ENCODE measurements around the gene DHRS1. TPM values are rescaled to one million over a fixed set of nuclear protein-coding genes. Genes with fewer than 3 reads are reported as not detected.

Gene DHRS1
- polyA plus RNA-seq, 2 of the 4 experiments (the other 2 are of a cell fraction), result 15.1 to 17.4 TPM

- TF ChIP-seq EHF (CRISPR knock-in tag; IDR thresholded peaks at IDR 0.05), result no peak
- no peak for TF ChIP-seq CHD4 (IDR thresholded peaks at IDR 0.05; ENCODE audit: borderline replicate concordance)
- TF ChIP-seq ESRRA (IDR thresholded peaks at IDR 0.05; ENCODE audit: borderline replicate concordance, low read length), result no peak
- TF ChIP-seq RCOR1 (IDR thresholded peaks at IDR 0.05; ENCODE audit: low read depth, low read length), result no peak
- no peak for TF ChIP-seq CBX8 (IDR thresholded peaks at IDR 0.05)
- no peak for TF ChIP-seq MYC (IDR thresholded peaks at IDR 0.05; ENCODE audit: borderline replicate concordance, low read length)
- no peak for TF ChIP-seq SREBF2 (IDR thresholded peaks at IDR 0.05)
These were observed 12.6 kb downstream of the DHRS1 start (continued) for GRCh38 chr14:24286996-24287395.

- no peak overlapping the region for H3K4me3 ChIP-seq
- POLR2A ChIA-PET, result no interaction called here
- H3K27ac ChIP-seq, result no peak overlapping the region
- ATAC-seq (peak in 1 of 2 experiments; percentile 21; a peak in 1 of 6 replicates), FAIRE-seq (no peak), DNase-seq (ENCODE audit: low read depth in 1 of 2, low spot score in 1 of 2) (no peak)
- CTCF ChIA-PET, result interaction anchor here (0.6 to 34.0 kb wide), 5 partner anchors 8 to 151 kb away, joined by 3 to 469 read pairs (median 3); partner anchors contain the start of genes CIDEB, DHRS1, LTB4R and LTB4R2
- H3K4me1 ChIP-seq, result no peaks in the 10 kb centered on the region
- TF ChIP-seq, protein P1, sequence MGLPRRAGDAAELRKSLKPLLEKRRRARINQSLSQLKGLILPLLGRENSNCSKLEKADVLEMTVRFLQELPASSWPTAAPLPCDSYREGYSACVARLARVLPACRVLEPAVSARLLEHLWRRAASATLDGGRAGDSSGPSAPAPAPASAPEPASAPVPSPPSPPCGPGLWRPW (IDR thresholded peaks at IDR 0.05), result no peak
- no peak for TF ChIP-seq ZFP36 (IDR thresholded peaks at IDR 0.05; ENCODE audit: borderline replicate concordance, partially characterized antibody)
- no peak for TF ChIP-seq RAD21 (conservative IDR thresholded peaks at IDR 0.05 in 1 of 2, IDR thresholded peaks at IDR 0.05 in 1 of 2)
- TF ChIP-seq CHD2 (IDR thresholded peaks at IDR 0.05; ENCODE audit: low read length, partially characterized antibody), result no peak
- TF ChIP-seq MAZ (IDR thresholded peaks at IDR 0.05; ENCODE audit: borderline replicate concordance, low read depth, low read length), result no peak
- TF ChIP-seq, protein P2, sequence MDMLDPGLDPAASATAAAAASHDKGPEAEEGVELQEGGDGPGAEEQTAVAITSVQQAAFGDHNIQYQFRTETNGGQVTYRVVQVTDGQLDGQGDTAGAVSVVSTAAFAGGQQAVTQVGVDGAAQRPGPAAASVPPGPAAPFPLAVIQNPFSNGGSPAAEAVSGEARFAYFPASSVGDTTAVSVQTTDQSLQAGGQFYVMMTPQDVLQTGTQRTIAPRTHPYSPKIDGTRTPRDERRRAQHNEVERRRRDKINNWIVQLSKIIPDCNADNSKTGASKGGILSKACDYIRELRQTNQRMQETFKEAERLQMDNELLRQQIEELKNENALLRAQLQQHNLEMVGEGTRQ (IDR thresholded peaks at IDR 0.05), result no peak
- no peak for TF ChIP-seq SMC3 (IDR thresholded peaks at IDR 0.05)
- TF ChIP-seq CTCF (IDR thresholded peaks at IDR 0.05), result no peak
- no peak for TF ChIP-seq ELK1 (IDR thresholded peaks at IDR 0.05; ENCODE audit: low read depth, low read length)
- no peak for TF ChIP-seq KDM1A (IDR thresholded peaks at IDR 0.05; ENCODE audit: low read depth)
- no peak for TF ChIP-seq SREBF2 (IDR thresholded peaks at IDR 0.05)
- H3K4me2 ChIP-seq, result no peak overlapping the region
- H3K9me3 ChIP-seq, result no peaks in the 10 kb centered on the region
- WGBS (ENCODE audit: missing lambda C conversion rate), result 78% methylated on average over 4 of the region's 4 CpGs
These were observed 14.2 kb downstream of the DHRS1 start for GRCh38 chr14:24285351-24285750.

GRCh38 chr14:24284501-24285035 lies 15.0 kb downstream of the DHRS1 start:
- no peaks in the 10 kb centered on the region for H3K9me3 ChIP-seq
- FAIRE-seq (no peak), ATAC-seq (no peak), DNase-seq (ENCODE audit: low read depth in 1 of 2, low spot score in 1 of 2) (no peak)
- H3K4me1 ChIP-seq, result no peaks in the 10 kb centered on the region
- no peak overlapping the region for H3K27ac ChIP-seq
- POLR2A ChIA-PET, result no interaction called here
- no peak overlapping the region for H3K4me3 ChIP-seq
- CTCF ChIA-PET, result interaction anchor here (0.6 to 34.0 kb wide), 6 partner anchors 12 to 152 kb away, joined by 3 to 469 read pairs (median 5); partner anchors contain the start of genes CIDEB, DHRS1, LTB4R and LTB4R2
- 87% methylated on average over 11 of the region's 11 CpGs for WGBS (ENCODE audit: missing lambda C conversion rate)
- TF ChIP-seq JUN (IDR thresholded peaks at IDR 0.05), result no peak
- no peak overlapping the region for H3K4me2 ChIP-seq

All from A549 (cell line).